SK-N-SH (cell line): ENCODE results near the gene ADAMTS17. TPM values are rescaled to one million over a fixed set of nuclear protein-coding genes. Genes with fewer than 3 reads are reported as not detected.

Experiments used
- CTCF ChIA-PET: fragments of 300-600, 350-600 bp; formaldehyde crosslinking; extraction: SDS; loops from one replicate; lab custom pipeline; 2021; lab: Yijun Ruan, JAX
- POLR2A ChIA-PET: fragments of 350-600 bp; sonication (Branson Sonifier 250); formaldehyde crosslinking; extraction: SDS; loops from one replicate; lab custom pipeline; 2020; ENCODE audit warnings: antibody characterized with exemption, inconsistent platforms; lab: Yijun Ruan, JAX
- DNase-seq: peaks from one replicate; pipeline ENCODE4 v3.0.0; 2012
- H2AFZ ChIP-seq: fragments of 200-600 bp; sonication (generic); 2 replicates; pipeline ENCODE4 v1.8.1; 2016; ENCODE audit warnings: antibody characterized with exemption, mild to moderate bottlenecking, low read depth
- H3F3A ChIP-seq: fragments of 200-600 bp; sonication (generic); replicated peaks from 2 replicates; pipeline ENCODE3; 2016; ENCODE audit warnings: antibody characterized with exemption, mild to moderate bottlenecking; ENCODE audit not compliant: insufficient read depth
- H3K27ac ChIP-seq, 2 experiments: fragments of 200-500 bp in 1 of 2; fragments of 200-600 bp in 1 of 2; sonication (Bioruptor generic) in 1 of 2; sonication (generic), shearing (Covaris generic) in 1 of 2; 2 replicates each; pipeline versions ENCODE4 v1.5.1 to v1.6.1; 2014 to 2016; ENCODE audit warnings: low read depth in 2 of 2, inconsistent platforms in 1 of 2, low read length in 1 of 2, mild to moderate bottlenecking in 1 of 2, mixed read lengths in 1 of 2
- H3K27me3 ChIP-seq: fragments of 200-600 bp; sonication (generic), shearing (Covaris generic); 2 replicates; pipeline ENCODE4 v1.6.1; 2016; ENCODE audit warnings: mixed run types; ENCODE audit not compliant: insufficient read depth
- H3K36me3 ChIP-seq, 2 experiments: fragments of 200-500 bp in 1 of 2; fragments of 200-600 bp in 1 of 2; sonication (Bioruptor generic) in 1 of 2; sonication (generic) in 1 of 2; replicated peaks in 1 of 2; 2 replicates each; pipeline versions ENCODE3 to v1.5.1; 2014 to 2016; ENCODE audit warnings: low read length in 1 of 2, mild to moderate bottlenecking in 1 of 2; ENCODE audit not compliant: insufficient read depth in 2 of 2, control insufficient read depth in 1 of 2
- H3K4me1 ChIP-seq, 2 experiments: fragments of 200-500 bp in 1 of 2; fragments of 200-600 bp in 1 of 2; sonication (Bioruptor generic) in 1 of 2; sonication (generic), shearing (Covaris generic) in 1 of 2; 2 replicates each; pipeline versions ENCODE4 v1.5.1 to v1.6.1; 2014 to 2016; ENCODE audit warnings: low read depth in 1 of 2, low read length in 1 of 2, mixed run types in 1 of 2; ENCODE audit not compliant: insufficient read depth in 2 of 2, control insufficient read depth in 1 of 2
- H3K4me2 ChIP-seq: fragments of 200-600 bp; sonication (generic), shearing (Covaris generic); 2 replicates; pipeline ENCODE4 v1.6.1; 2017; ENCODE audit warnings: mixed run types
- H3K4me3 ChIP-seq, 2 experiments: fragments of 200-500 bp in 1 of 2; fragments of 200-600 bp in 1 of 2; sonication (Bioruptor generic) in 1 of 2; sonication (generic), shearing (Covaris generic) in 1 of 2; 2 replicates each; pipeline versions ENCODE4 v1.5.1 to v1.8.1; 2014 to 2016; ENCODE audit warnings: low read depth in 2 of 2, inconsistent platforms in 1 of 2, low read length in 1 of 2, mild to moderate bottlenecking in 1 of 2, mixed read lengths in 1 of 2, moderate library complexity in 1 of 2
- H3K79me2 ChIP-seq: fragments of 200-600 bp; sonication (generic); 2 replicates; pipeline ENCODE4 v1.8.1; 2017; ENCODE audit warnings: mild to moderate bottlenecking; ENCODE audit not compliant: insufficient read depth
- H3K9ac ChIP-seq: fragments of 200-600 bp; sonication (generic); 2 replicates; pipeline ENCODE4 v1.6.1; 2017; ENCODE audit warnings: mixed run types
- H3K9me2 ChIP-seq: fragments of 200-600 bp; sonication (generic); 2 replicates; pipeline ENCODE4 v1.6.1; 2017; ENCODE audit warnings: mixed run types
- H3K9me3 ChIP-seq: fragments of 200-600 bp; sonication (generic); 2 replicates; pipeline ENCODE4 v1.6.1; 2017; ENCODE audit warnings: mixed run types, mild to moderate bottlenecking, moderate library complexity
- H4K20me1 ChIP-seq: fragments of 200-600 bp; sonication (generic); 2 replicates; pipeline ENCODE4 v1.6.1; 2017; ENCODE audit warnings: mild to moderate bottlenecking, mixed run types; ENCODE audit not compliant: insufficient read depth
- CHD2 ChIP-seq: fragments of 150-350 bp; IDR thresholded peaks from 2 replicates; pipeline ENCODE4 v1.6.1; 2018; ENCODE audit warnings: low read length; ENCODE audit not compliant: partially characterized antibody
- EP300 ChIP-seq, 2 experiments: IDR thresholded peaks; 2 replicates each; pipeline versions ENCODE4 v1.4.0 to v1.6.1; 2012; ENCODE audit warnings: borderline replicate concordance in 1 of 2, low read depth in 1 of 2, low read length in 1 of 2
- EZH2phosphoT487 ChIP-seq: fragments of 200-600 bp; sonication (generic); IDR thresholded peaks from 2 replicates; pipeline ENCODE4 v1.6.1; 2017; ENCODE audit warnings: low read depth, mixed run types, mild to moderate bottlenecking, antibody characterized with exemption, moderate library complexity, borderline replicate concordance
- FOXM1 ChIP-seq: IDR thresholded peaks from 2 replicates; pipeline ENCODE4 v1.4.0; 2012; ENCODE audit warnings: low read depth, mild to moderate bottlenecking
- MEF2A ChIP-seq: IDR thresholded peaks from 2 replicates; pipeline ENCODE4 v1.4.0; 2012; ENCODE audit warnings: low read depth, borderline replicate concordance
- MXI1 ChIP-seq: IDR thresholded peaks from 2 replicates; pipeline ENCODE4 v1.6.1; 2012; ENCODE audit warnings: mild to moderate bottlenecking, low read depth, low read length, improper control_type of control experiment
- NFIC ChIP-seq: IDR thresholded peaks from 2 replicates; pipeline ENCODE4 v1.4.0; 2012; ENCODE audit warnings: borderline replicate concordance
- POLR2AphosphoS5 ChIP-seq: IDR thresholded peaks from 2 replicates; pipeline ENCODE4 v1.6.1; 2012; ENCODE audit warnings: low read depth, low read length
- RFX5 ChIP-seq: IDR thresholded peaks from 2 replicates; pipeline ENCODE4 v1.6.1; 2012; ENCODE audit warnings: mild to moderate bottlenecking, improper control_type of control experiment, low read length
- TAF1 ChIP-seq: IDR thresholded peaks from 2 replicates; pipeline ENCODE4 v1.6.1; 2012; ENCODE audit warnings: low read depth, mild to moderate bottlenecking, low read length, moderate library complexity, borderline replicate concordance
- TEAD4 ChIP-seq: IDR thresholded peaks from 2 replicates; pipeline ENCODE4 v1.4.0; 2012; ENCODE audit warnings: mild to moderate bottlenecking, borderline replicate concordance; ENCODE audit not compliant: insufficient read depth
- WGBS: methylation state at CpG from one replicate; pipeline ENCODE4 v1.1.6; 2017; ENCODE audit warnings: low lambda C conversion rate; 5-methylcytosine and 5-hydroxymethylcytosine counted together
- polyA plus RNA-seq, 3 experiments: library from polyadenylated mRNA; depleted of rRNA; stranded (reverse); fragments of >200 nt; gene quantifications; 2 replicates each; pipeline ENCODE4 v1.2.3, GENCODE V29; 2012
- TF ChIP-seq, protein P1 (sequence below): IDR thresholded peaks from 2 replicates; pipeline ENCODE4 v1.4.0; 2012; ENCODE audit warnings: low read depth, borderline replicate concordance
- TF ChIP-seq, protein P2 (sequence below): IDR thresholded peaks from 2 replicates; pipeline ENCODE4 v1.6.1; 2012; ENCODE audit warnings: mild to moderate bottlenecking, low read depth, low read length, moderate library complexity

The ADAMTS17 gene
- polyA plus RNA-seq, 1 of the 3 experiments (the other 2 are of a cell fraction): not detected

DNA sequence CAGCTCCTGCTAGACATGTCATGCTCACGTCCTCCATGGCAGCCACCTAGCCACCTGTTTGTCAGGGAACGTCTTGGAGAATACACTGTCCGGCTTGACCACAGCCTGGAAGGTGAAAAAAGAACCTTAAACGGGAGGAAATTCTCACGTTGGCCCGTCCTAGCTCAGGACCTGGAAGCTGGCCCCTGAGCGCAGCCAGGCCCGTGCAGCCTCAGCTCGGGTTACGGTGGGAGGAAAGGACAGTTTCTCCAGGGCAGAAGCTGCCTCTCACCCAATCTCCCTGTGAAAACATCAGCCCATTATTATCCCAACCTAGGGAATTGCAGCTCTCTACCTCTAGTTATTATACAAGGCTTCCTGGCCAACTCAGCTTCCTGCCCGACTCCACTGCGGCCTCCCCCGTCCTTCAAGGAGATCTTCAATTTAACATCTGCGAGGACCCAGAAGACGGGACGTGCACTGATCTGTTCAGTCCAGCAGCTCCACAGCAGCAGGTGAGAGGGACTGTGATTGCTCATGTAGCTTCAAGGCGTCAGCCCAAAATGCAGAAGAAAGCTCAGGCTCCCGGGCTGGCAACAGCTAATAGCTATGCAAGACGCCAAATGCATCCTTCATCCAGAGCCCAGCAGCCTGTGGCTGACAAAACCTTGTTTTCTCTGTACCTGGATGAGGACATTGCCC lies 84.7 kb downstream of the ADAMTS17 start:
- 43% methylated on average over 11 of the region's 19 CpGs for WGBS
- H3K27me3 ChIP-seq: no peaks in the 10 kb centered on the region
- no peaks in the 10 kb centered on the region for H3K36me3 ChIP-seq
- H3K9me2 ChIP-seq: no peaks in the 10 kb centered on the region
- H3K9ac ChIP-seq: no peak overlapping the region
- H2AFZ ChIP-seq: no peak overlapping the region
- no peaks in the 10 kb centered on the region for H3F3A ChIP-seq
- no peak overlapping the region for H3K4me3 ChIP-seq
- H3K4me1 ChIP-seq: no peaks in the 10 kb centered on the region
- ChIA-PET CTCF (no interaction called here), POLR2A (no interaction called here)
- H3K27ac ChIP-seq: no peak overlapping the region
- no peaks in the 10 kb centered on the region for H3K79me2 ChIP-seq
- TF ChIP-seq MEF2A: no peak
- no peak for TF ChIP-seq RFX5
- TF ChIP-seq, protein P1, sequence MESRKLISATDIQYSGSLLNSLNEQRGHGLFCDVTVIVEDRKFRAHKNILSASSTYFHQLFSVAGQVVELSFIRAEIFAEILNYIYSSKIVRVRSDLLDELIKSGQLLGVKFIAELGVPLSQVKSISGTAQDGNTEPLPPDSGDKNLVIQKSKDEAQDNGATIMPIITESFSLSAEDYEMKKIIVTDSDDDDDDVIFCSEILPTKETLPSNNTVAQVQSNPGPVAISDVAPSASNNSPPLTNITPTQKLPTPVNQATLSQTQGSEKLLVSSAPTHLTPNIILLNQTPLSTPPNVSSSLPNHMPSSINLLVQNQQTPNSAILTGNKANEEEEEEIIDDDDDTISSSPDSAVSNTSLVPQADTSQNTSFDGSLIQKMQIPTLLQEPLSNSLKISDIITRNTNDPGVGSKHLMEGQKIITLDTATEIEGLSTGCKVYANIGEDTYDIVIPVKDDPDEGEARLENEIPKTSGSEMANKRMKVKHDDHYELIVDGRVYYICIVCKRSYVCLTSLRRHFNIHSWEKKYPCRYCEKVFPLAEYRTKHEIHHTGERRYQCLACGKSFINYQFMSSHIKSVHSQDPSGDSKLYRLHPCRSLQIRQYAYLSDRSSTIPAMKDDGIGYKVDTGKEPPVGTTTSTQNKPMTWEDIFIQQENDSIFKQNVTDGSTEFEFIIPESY: no peak
- no peak for TF ChIP-seq CHD2
- H4K20me1 ChIP-seq: no peaks in the 10 kb centered on the region
- no peaks in the 10 kb centered on the region for H3K9me3 ChIP-seq
- H3K4me2 ChIP-seq: no peak overlapping the region
- DNase-seq: no peak

DNA sequence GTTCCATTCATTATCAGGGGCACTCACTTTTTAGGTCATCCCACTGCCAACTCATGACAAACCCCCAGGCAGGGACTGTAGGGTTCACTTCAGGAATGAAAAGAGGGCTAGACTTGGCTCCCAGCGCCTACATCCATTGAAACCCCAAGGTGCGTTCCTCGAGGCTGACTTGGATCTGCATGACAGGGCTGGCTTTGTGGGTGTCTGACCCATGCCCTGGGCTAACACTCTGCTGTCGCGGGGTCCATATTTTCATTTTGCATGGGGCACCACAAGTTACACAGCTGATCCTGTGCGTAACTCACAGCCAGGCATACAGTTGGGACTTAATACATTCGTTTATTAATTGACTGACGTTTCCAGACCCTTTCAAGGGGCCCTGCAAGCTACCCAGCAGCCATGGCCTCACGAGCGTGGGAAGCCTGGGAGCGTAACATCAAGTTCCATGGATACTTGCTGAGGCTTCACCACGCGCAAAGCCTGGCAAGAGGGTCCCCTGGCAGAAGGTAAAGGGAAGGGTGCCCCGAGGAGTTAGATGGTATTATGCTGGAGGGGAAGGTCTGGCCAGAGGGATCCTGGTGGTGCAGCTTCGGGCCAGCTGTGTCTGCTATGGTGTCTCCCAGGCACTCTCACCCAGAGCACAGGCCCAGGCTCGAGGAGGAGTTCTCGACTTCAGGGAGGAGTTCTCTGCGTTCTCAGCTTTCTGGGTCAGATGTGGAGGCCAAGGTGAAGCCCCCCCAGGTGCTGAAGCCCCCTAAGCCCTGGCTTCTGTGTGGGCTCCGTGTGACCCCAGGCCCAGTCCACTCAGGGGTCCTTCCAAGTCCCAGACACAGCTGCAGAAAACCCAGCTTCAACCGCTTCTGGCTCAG lies 85.4 kb downstream of the ADAMTS17 start:
- Histone ChIP-seq H4K20me1 (no peaks in the 10 kb centered on the region), H3K9ac (no peak overlapping the region), H2AFZ (no peak overlapping the region), H3K4me2 (no peak overlapping the region), H3F3A (no peaks in the 10 kb centered on the region), H3K9me3 (no peaks in the 10 kb centered on the region), H3K9me2 (no peaks in the 10 kb centered on the region), H3K79me2 (no peaks in the 10 kb centered on the region), H3K36me3 (no peaks in the 10 kb centered on the region), H3K27me3 (no peaks in the 10 kb centered on the region), H3K4me3 (no peak overlapping the region), H3K4me1 (no peaks in the 10 kb centered on the region), H3K27ac (no peak overlapping the region)
- TF ChIP-seq TAF1 (no peak), EP300 (IDR thresholded peaks at IDR 0.05; ENCODE audit: borderline replicate concordance in 1 of 2, low read depth in 1 of 2, low read length in 1 of 2) (no peak), MEF2A (no peak), POLR2AphosphoS5 (no peak), MXI1 (no peak), EZH2phosphoT487 (no peak), RFX5 (no peak), NFIC (no peak), TEAD4 (no peak), FOXM1 (no peak)
- TF ChIP-seq, protein P2, sequence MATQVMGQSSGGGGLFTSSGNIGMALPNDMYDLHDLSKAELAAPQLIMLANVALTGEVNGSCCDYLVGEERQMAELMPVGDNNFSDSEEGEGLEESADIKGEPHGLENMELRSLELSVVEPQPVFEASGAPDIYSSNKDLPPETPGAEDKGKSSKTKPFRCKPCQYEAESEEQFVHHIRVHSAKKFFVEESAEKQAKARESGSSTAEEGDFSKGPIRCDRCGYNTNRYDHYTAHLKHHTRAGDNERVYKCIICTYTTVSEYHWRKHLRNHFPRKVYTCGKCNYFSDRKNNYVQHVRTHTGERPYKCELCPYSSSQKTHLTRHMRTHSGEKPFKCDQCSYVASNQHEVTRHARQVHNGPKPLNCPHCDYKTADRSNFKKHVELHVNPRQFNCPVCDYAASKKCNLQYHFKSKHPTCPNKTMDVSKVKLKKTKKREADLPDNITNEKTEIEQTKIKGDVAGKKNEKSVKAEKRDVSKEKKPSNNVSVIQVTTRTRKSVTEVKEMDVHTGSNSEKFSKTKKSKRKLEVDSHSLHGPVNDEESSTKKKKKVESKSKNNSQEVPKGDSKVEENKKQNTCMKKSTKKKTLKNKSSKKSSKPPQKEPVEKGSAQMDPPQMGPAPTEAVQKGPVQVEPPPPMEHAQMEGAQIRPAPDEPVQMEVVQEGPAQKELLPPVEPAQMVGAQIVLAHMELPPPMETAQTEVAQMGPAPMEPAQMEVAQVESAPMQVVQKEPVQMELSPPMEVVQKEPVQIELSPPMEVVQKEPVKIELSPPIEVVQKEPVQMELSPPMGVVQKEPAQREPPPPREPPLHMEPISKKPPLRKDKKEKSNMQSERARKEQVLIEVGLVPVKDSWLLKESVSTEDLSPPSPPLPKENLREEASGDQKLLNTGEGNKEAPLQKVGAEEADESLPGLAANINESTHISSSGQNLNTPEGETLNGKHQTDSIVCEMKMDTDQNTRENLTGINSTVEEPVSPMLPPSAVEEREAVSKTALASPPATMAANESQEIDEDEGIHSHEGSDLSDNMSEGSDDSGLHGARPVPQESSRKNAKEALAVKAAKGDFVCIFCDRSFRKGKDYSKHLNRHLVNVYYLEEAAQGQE: no peak
- DNase-seq: no peak
- CTCF ChIA-PET: no interaction called here
- 48% methylated on average over 17 of the region's 20 CpGs for WGBS
- POLR2A ChIA-PET: no interaction called here
